Heart right ventricle (tissue), 16 donors: ENCODE results near the gene TULP4. TPM values are rescaled to one million over a fixed set of nuclear protein-coding genes. Genes with fewer than 3 reads are reported as not detected.

Source experiments
- ATAC-seq, 8 donors: fragments of 200-7000 bp; cut with Tn5 transposase; one replicate each; pipeline ENCODE4 v1.9.1; 2020; ENCODE audit warnings: mild to moderate bottlenecking in 8 of 8, moderate library complexity in 8 of 8, moderate number of reproducible peaks in 1 of 8
- DNase-seq, 2 donors: peaks; one replicate each; pipeline ENCODE4 v3.0.0-alpha.2; 2020
- H3K27ac ChIP-seq, 10 donors: fragments of 200-600 bp; sonication (generic) in 2 of 10; one replicate each; pipeline versions ENCODE4 v1.5.0 to v1.8.0; 2020 to 2022; ENCODE audit warnings: mild to moderate bottlenecking in 3 of 10
- H3K27me3 ChIP-seq, 7 donors: fragments of 200-600 bp; one replicate each; pipeline ENCODE4 v1.8.0; 2021 to 2022; ENCODE audit warnings: mild to moderate bottlenecking in 2 of 7
- H3K36me3 ChIP-seq, 9 donors: fragments of 200-600 bp; sonication (generic) in 1 of 9; one replicate each; pipeline versions ENCODE4 v1.5.0 to v1.8.0; 2020 to 2022; ENCODE audit warnings: mild to moderate bottlenecking in 2 of 9
- H3K4me1 ChIP-seq, 9 donors: fragments of 200-600 bp; sonication (generic) in 1 of 9; one replicate each; pipeline versions ENCODE4 v1.5.0 to v1.8.0; 2020 to 2022; ENCODE audit warnings: mild to moderate bottlenecking in 4 of 9
- H3K4me3 ChIP-seq, 10 donors: fragments of 200-600 bp; sonication (generic) in 2 of 10; one replicate each; pipeline versions ENCODE4 v1.5.0 to v1.8.0; 2020 to 2022; ENCODE audit warnings: mild to moderate bottlenecking in 7 of 10, moderate library complexity in 2 of 10
- H3K9me3 ChIP-seq, 11 donors: fragments of 200-600 bp in 10 of 11; sonication (generic) in 2 of 11; one replicate each; pipeline versions ENCODE4 v1.5.0 to v1.8.0; 2013 to 2022; ENCODE audit warnings: mild to moderate bottlenecking in 2 of 11, control low read depth in 1 of 11, moderate library complexity in 1 of 11
- CTCF ChIP-seq, 9 donors: fragments of 200-600 bp; sonication (generic) in 2 of 9; IDR thresholded peaks; one replicate each; pipeline versions ENCODE4 v1.5.0 to v1.8.0; 2021 to 2022; ENCODE audit warnings: antibody characterized with exemption in 9 of 9, mild to moderate bottlenecking in 5 of 9, moderate library complexity in 1 of 9
- WGBS, 2 donors: extraction: QIAGEN DNeasy Blood & Tissue Kit; methylation state at CpG; one replicate each; pipeline ENCODE4 v1.1.7; 2013; ENCODE audit warnings: inconsistent platforms in 1 of 2; 5-methylcytosine and 5-hydroxymethylcytosine counted together
- intact Hi-C, 10 donors: fragments of 100-400 bp; cut with DNase I; formaldehyde crosslinking; loops; one replicate each; pipeline versions ENCODE4 v1.11.1 to v1.14.2; 2022
- polyA plus RNA-seq, 2 donors: library from polyadenylated mRNA; stranded (reverse); fragments of 200-250 nt; gene quantifications; one replicate each; pipeline ENCODE4 v1.2.3, GENCODE V29; 2013
- total RNA-seq, 10 donors: library from RNA; stranded (reverse); fragmentation: NEBNext Ultra II Directional in 3 of 10; extraction: Animal tissue kit (Norgen Biotek cat#: 25700) in 3 of 10; gene quantifications; one replicate each; pipeline versions ENCODE4 v1.2.1 to v1.2.4, GENCODE V29; 2021 to 2023
- donor health status: Arrhythmogenic right ventricular cardiomyopathy.
- donor health status: ischemic (EF 13 %, LVEDD 7.1; RV severe dilation, severe dysfunction).
- donor health status: healthy with polysubstance abuse.
- donor health status: DM: no; HTN: yes; CAD: no.
- donor health status: DM: no; HTN: no; CAD: no.
- donor health status: ischemic (EF 25% LVEDD 6.9; RV normal size, moderate dysfunction).
- donor health status: ischemic (EF 25% LVEDD 5.7; RV mildly dilated, moderate dysfunction).
- donor health status: healthy.
- donor health status: DM: yes; HTN: yes; CAD: no.
- donor health status: Ischemic cardiomyopathy.
- donor health status: ischemic (EF 35%, LVEDD 5.7; RV mildly dilated, moderate dysfunction).
- donor health status: nonischemic (EF 11% LVEDD 7.7; RV severe dilation, severe dysfunction).
- donor health status: DM: yes; HTN: yes; CAD: no.
- donor health status: PGD.
- donor health status: ischemic (EF 29% LVEDD 5.4; RV normal size, mild dysfunction).
- donor health status: nonischemic (EF 23%, LVEDD 6.1; RV moderate dilation, normal function).

The TULP4 gene
- total and polyA plus RNA-seq, 12 donors, result 2.1 to 127 (median 99.2) TPM

GRCh38 chr6:158502263-158502950, 190.1 kb downstream of the TULP4 start:
- 95 to 98% methylated on average over 42 to 43 of the region's 43 CpGs for WGBS, 2 donors
- peaks cover 0 to 70% (median 7%) of the 10 kb centered on the region in 9 donors for H3K36me3 ChIP-seq

GRCh38 chr6:158503222-158503621, 191.0 kb downstream of the TULP4 start:
- WGBS, 2 donors, result 95 to 97% methylated on average over 7 of the region's 7 CpGs
- H3K4me3 ChIP-seq, result no peak overlapping the region
- intact Hi-C loops, result loop anchor here in 1 of 10 donors (10.0 kb wide), 1 partner anchor 162 kb away; no protein-coding TSS in a partner anchor
- TF ChIP-seq CTCF (IDR thresholded peaks at IDR 0.05), result no peak
- ATAC-seq (peak in 1 of 8 donors; percentile 20), DNase-seq (no peak)
- no peak overlapping the region for H3K27ac ChIP-seq
- no peaks in the 10 kb centered on the region for H3K9me3 ChIP-seq
- H3K36me3 ChIP-seq, result peaks cover 0 to 65% (median 7%) of the 10 kb centered on the region in 9 donors
- no peaks in the 10 kb centered on the region for H3K4me1 ChIP-seq
- H3K27me3 ChIP-seq, result no peaks in the 10 kb centered on the region

More at GRCh38 chr6:158502263-158502950, 190.1 kb downstream of the TULP4 start:
- no peak for TF ChIP-seq CTCF (IDR thresholded peaks at IDR 0.05)
- intact Hi-C loops, result loop anchor here in 1 of 10 donors (10.0 kb wide), 1 partner anchor 162 kb away; no protein-coding TSS in a partner anchor
- no peaks in the 10 kb centered on the region for H3K27me3 ChIP-seq
- no peaks in the 10 kb centered on the region for H3K9me3 ChIP-seq
- peak in 3 of 8 donors; percentile 12 to 51 (median 16) for ATAC-seq
- no peaks in the 10 kb centered on the region for H3K4me1 ChIP-seq
- H3K4me3 ChIP-seq, result no peak overlapping the region
- no peak for DNase-seq
- no peak overlapping the region for H3K27ac ChIP-seq

- ATAC-seq (no peak), DNase-seq (no peak)
- intact Hi-C loops, result loop anchor here in 1 of 10 donors (10.0 kb wide), 1 partner anchor 161 kb away; no protein-coding TSS in a partner anchor
- Histone ChIP-seq H3K27me3 (no peaks in the 10 kb centered on the region), H3K36me3 (peaks cover 0 to 59% (median 7%) of the 10 kb centered on the region in 9 donors), H3K9me3 (no peaks in the 10 kb centered on the region), H3K4me3 (no peak overlapping the region), H3K27ac (no peak overlapping the region), H3K4me1 (no peaks in the 10 kb centered on the region)
- 96 to 97% methylated on average over 25 of the region's 25 CpGs for WGBS, 2 donors
- TF ChIP-seq CTCF (IDR thresholded peaks at IDR 0.05), result no peak
These were observed 191.6 kb downstream of the TULP4 start for GRCh38 chr6:158503846-158504245.

- DNase-seq, result no peak
- ATAC-seq, result no peak
- Histone ChIP-seq H3K4me1 (no peaks in the 10 kb centered on the region), H3K27me3 (no peaks in the 10 kb centered on the region), H3K36me3 (peaks cover 0 to 48% (median 7%) of the 10 kb centered on the region in 9 donors), H3K9me3 (no peaks in the 10 kb centered on the region), H3K27ac (no peak overlapping the region), H3K4me3 (no peak overlapping the region)
- intact Hi-C loops, result loop anchor here in 1 of 10 donors (10.0 kb wide), 1 partner anchor 160 kb away; no protein-coding TSS in a partner anchor
- no peak for TF ChIP-seq CTCF (IDR thresholded peaks at IDR 0.05)
- 93 to 94% methylated on average over 13 of the region's 13 CpGs for WGBS, 2 donors
These were observed 192.9 kb downstream of the TULP4 start for GRCh38 chr6:158505194-158505593.
